Uterus (tissue), 4 donors: ENCODE data around the gene SORBS1. TPM values are rescaled to one million over a fixed set of nuclear protein-coding genes. Genes with fewer than 3 reads are reported as not detected.

ENCODE experiments used
- DNase-seq, 2 donors: peaks; one replicate each; pipeline ENCODE4 v3.0.0-alpha.2; 2019 to 2020
- H3K27ac ChIP-seq, 2 donors: fragments of 200-600 bp; sonication (generic); 1 replicate in 1 of 2; 2 replicates in 1 of 2; pipeline ENCODE4 v1.5.1; 2016 to 2018
- H3K27me3 ChIP-seq, 2 donors: fragments of 200-600 bp; sonication (generic); one replicate each; pipeline ENCODE4 v1.5.1; 2018 to 2019; ENCODE audit warnings: control low read depth in 1 of 2
- H3K36me3 ChIP-seq, 2 donors: fragments of 200-600 bp; sonication (generic); one replicate each; pipeline ENCODE4 v1.5.1; 2019; ENCODE audit warnings: control low read depth in 1 of 2
- H3K4me1 ChIP-seq, 2 donors: fragments of 200-600 bp; sonication (generic); one replicate each; pipeline ENCODE4 v1.5.1; 2018 to 2019; ENCODE audit warnings: control low read depth in 1 of 2
- H3K4me3 ChIP-seq, 2 donors: fragments of 200-600 bp; sonication (generic); 1 replicate in 1 of 2; 2 replicates in 1 of 2; pipeline ENCODE4 v1.5.1; 2018 to 2019; ENCODE audit warnings: mild to moderate bottlenecking in 1 of 2
- H3K9me3 ChIP-seq, 2 donors: fragments of 200-600 bp; sonication (generic); one replicate each; pipeline ENCODE4 v1.5.1; 2019; ENCODE audit warnings: control low read depth in 1 of 2
- CTCF ChIP-seq, 4 experiments: fragments of 200-600 bp in 2 of 4; fragments of 450-650 bp in 2 of 4; sonication (generic) in 2 of 4; IDR thresholded peaks; one replicate each; pipeline ENCODE4 v1.5.1; 2016 to 2019; ENCODE audit warnings: antibody characterized with exemption in 4 of 4, mild to moderate bottlenecking in 2 of 4, moderate library complexity in 1 of 4
- POLR2A ChIP-seq, 2 donors: fragments of 450-650 bp; IDR thresholded peaks; one replicate each; pipeline ENCODE4 v1.6.1; 2016; ENCODE audit warnings: antibody characterized with exemption in 2 of 2, mild to moderate bottlenecking in 1 of 2, moderate library complexity in 1 of 2
- intact Hi-C: fragments of 100-400 bp; cut with DNase I; formaldehyde crosslinking; loops from one replicate; pipeline ENCODE4 v1.15.1; 2023; ENCODE audit warnings: low total_unique reads
- total RNA-seq, 4 donors: library from RNA; depleted of rRNA in 3 of 4; stranded (reverse); fragments of >200 nt in 3 of 4; gene quantifications; one replicate each; pipeline versions ENCODE4 v1.1.0 to v1.2.4, GENCODE V29; 2014 to 2023
- donor health status: DM: yes; HTN: yes; CAD: no.

The SORBS1 gene
- total RNA-seq, 4 donors from 2014 or later: 89.9 to 422 (median 271) TPM

GRCh38 chr10:95333997-95334804, 227.0 kb downstream of the SORBS1 start:
- Histone ChIP-seq H3K9me3 (no peaks in the 10 kb centered on the region), H3K4me3 (no peak overlapping the region), H3K27me3 (no peaks in the 10 kb centered on the region), H3K36me3 (no peaks in the 10 kb centered on the region), H3K4me1 (peaks cover 0 to 4% of the 10 kb centered on the region in 2 donors), H3K27ac (peak overlapping the region; percentile 81 to 87)
- no peak for TF ChIP-seq CTCF (IDR thresholded peaks at IDR 0.05)
- TF ChIP-seq POLR2A (IDR thresholded peaks at IDR 0.05): no peak
- DNase-seq: peak; percentile 39 to 81
- intact Hi-C loops: no loop called here

GRCh38 chr10:95332666-95333249, 228.4 kb downstream of the SORBS1 start:
- Histone ChIP-seq H3K4me1 (peaks cover 0 to 4% of the 10 kb centered on the region in 2 donors), H3K9me3 (no peaks in the 10 kb centered on the region), H3K36me3 (no peaks in the 10 kb centered on the region), H3K27me3 (no peaks in the 10 kb centered on the region), H3K27ac (peak overlapping the region; percentile 2 to 87), H3K4me3 (no peak overlapping the region)
- no peak for DNase-seq
- TF ChIP-seq CTCF (IDR thresholded peaks at IDR 0.05): no peak
- no peak for TF ChIP-seq POLR2A (IDR thresholded peaks at IDR 0.05)
- intact Hi-C loops: no loop called here

- intact Hi-C loops: no loop called here
Observed at GRCh38 chr10:95331596-95332130, 229.5 kb downstream of the SORBS1 start.

GRCh38 chr10:95330966-95331453, 230.2 kb downstream of the SORBS1 start:
- no peaks in the 10 kb centered on the region for H3K36me3 ChIP-seq
- no peak overlapping the region for H3K4me3 ChIP-seq
- peaks cover 0 to 4% of the 10 kb centered on the region in 2 donors for H3K4me1 ChIP-seq
- intact Hi-C loops: no loop called here
- no peak for TF ChIP-seq CTCF (IDR thresholded peaks at IDR 0.05)
- H3K9me3 ChIP-seq: no peaks in the 10 kb centered on the region
- H3K27me3 ChIP-seq: no peaks in the 10 kb centered on the region
- no peak for DNase-seq
- H3K27ac ChIP-seq: no peak overlapping the region

More at GRCh38 chr10:95331596-95332130, 229.5 kb downstream of the SORBS1 start:
- Histone ChIP-seq H3K9me3 (no peaks in the 10 kb centered on the region), H3K36me3 (no peaks in the 10 kb centered on the region), H3K4me3 (no peak overlapping the region), H3K4me1 (peaks cover 0 to 4% of the 10 kb centered on the region in 2 donors), H3K27ac (no peak overlapping the region), H3K27me3 (no peaks in the 10 kb centered on the region)
- no peak for TF ChIP-seq CTCF (IDR thresholded peaks at IDR 0.05)
- no peak for TF ChIP-seq POLR2A (IDR thresholded peaks at IDR 0.05)
- DNase-seq: no peak

GRCh38 chr10:95329296-95329695, 231.9 kb downstream of the SORBS1 start:
- peaks cover 0 to 4% of the 10 kb centered on the region in 2 donors for H3K4me1 ChIP-seq
- intact Hi-C loops: no loop called here
- H3K27me3 ChIP-seq: no peaks in the 10 kb centered on the region
- TF ChIP-seq CTCF (IDR thresholded peaks at IDR 0.05): no peak
- TF ChIP-seq POLR2A (IDR thresholded peaks at IDR 0.05): no peak
- H3K9me3 ChIP-seq: no peaks in the 10 kb centered on the region
- no peak overlapping the region for H3K4me3 ChIP-seq
- no peak for DNase-seq
- H3K36me3 ChIP-seq: no peaks in the 10 kb centered on the region
- H3K27ac ChIP-seq: peak overlapping the region in 1 of 2 donors; percentile 35
